GM19467 (cell line): ENCODE results near the gene GPR35.

Experiments
- ATAC-seq: cut with Tn5 transposase; IDR thresholded peaks from one replicate; pipeline ENCODE4 v1.9.1; 2021; ENCODE audit warnings: mild to moderate bottlenecking, moderate library complexity; ENCODE audit not compliant: unreplicated experiment

Gene GPR35

GRCh38 chr2:240622531-240623235 lies 2.6 kb upstream of the GPR35 start:
- no peak for ATAC-seq

- ATAC-seq: no peak
Observed at GRCh38 chr2:240623531-240624010, 1.7 kb upstream of the GPR35 start.

- no peak for ATAC-seq
Observed at GRCh38 chr2:240624011-240624949, 1.0 kb upstream of the GPR35 start.

- no peak for ATAC-seq
Observed at GRCh38 chr2:240626531-240627300, 1.4 kb downstream of the GPR35 start.

- ATAC-seq: no peak
Observed at GRCh38 chr2:240627736-240628506, 2.6 kb downstream of the GPR35 start.

GRCh38 chr2:240628507-240628807 lies 3.2 kb downstream of the GPR35 start:
- no peak for ATAC-seq

GRCh38 chr2:240628808-240629618 lies 3.7 kb downstream of the GPR35 start:
- no peak for ATAC-seq

- ATAC-seq: no peak
Observed at GRCh38 chr2:240629619-240629967, 4.3 kb downstream of the GPR35 start.

- ATAC-seq: no peak
Observed at GRCh38 chr2:240629968-240630770, 4.9 kb downstream of the GPR35 start.

GRCh38 chr2:240630771-240631547 lies 5.7 kb downstream of the GPR35 start:
- ATAC-seq: no peak

- ATAC-seq: no peak
Observed at GRCh38 chr2:240631548-240632305, 6.4 kb downstream of the GPR35 start.

- ATAC-seq: no peak
Observed at GRCh38 chr2:240632306-240632721, 7.0 kb downstream of the GPR35 start.

GRCh38 chr2:240635121-240635997 lies 10.1 kb downstream of the GPR35 start:
- ATAC-seq: no peak

- no peak for ATAC-seq
Observed at GRCh38 chr2:240635998-240636547, 10.8 kb downstream of the GPR35 start.

- no peak for ATAC-seq
Observed at GRCh38 chr2:240636563-240637115, 11.4 kb downstream of the GPR35 start.
